Panc1 (cell line): Measurements from ENCODE around the gene NR2C1.

Experiments used
- SIN3A ChIP-seq: IDR thresholded peaks from 2 replicates; pipeline ENCODE4 v1.6.1; 2012; ENCODE audit warnings: low read depth, mild to moderate bottlenecking, low read length, moderate library complexity, borderline replicate concordance; ENCODE audit not compliant: insufficient read depth
- TCF7L2 ChIP-seq: IDR thresholded peaks from 2 replicates; pipeline ENCODE4 v1.6.1; 2011; ENCODE audit warnings: mild to moderate bottlenecking, low read depth, low read length, inconsistent platforms
- TF ChIP-seq, protein P1 (sequence below): fragments of 450-650 bp; IDR thresholded peaks from 2 replicates; pipeline ENCODE4 v1.5.1; 2017; ENCODE audit warnings: mild to moderate bottlenecking

DNA sequence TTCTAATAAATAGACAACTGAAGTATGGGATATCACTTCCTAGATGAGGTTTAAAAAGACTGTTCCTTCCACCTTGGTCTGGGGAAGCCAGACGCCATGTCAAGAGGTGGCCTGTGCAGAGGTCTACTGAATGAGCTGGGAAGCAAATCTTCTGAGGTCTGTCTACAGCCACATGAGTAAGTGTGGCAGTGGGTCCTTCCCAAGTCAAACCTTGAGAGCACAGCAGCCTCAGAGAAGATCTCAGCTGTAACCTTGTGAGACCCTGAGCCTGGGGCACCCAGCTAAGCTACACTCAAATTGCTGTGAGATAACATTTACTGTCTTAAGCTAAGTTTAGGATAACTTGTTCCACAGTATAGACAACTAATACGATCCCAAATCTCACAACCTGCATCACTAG lies 90.1 kb downstream of the NR2C1 start:
- no peak for TF ChIP-seq TCF7L2
- TF ChIP-seq, protein P1, sequence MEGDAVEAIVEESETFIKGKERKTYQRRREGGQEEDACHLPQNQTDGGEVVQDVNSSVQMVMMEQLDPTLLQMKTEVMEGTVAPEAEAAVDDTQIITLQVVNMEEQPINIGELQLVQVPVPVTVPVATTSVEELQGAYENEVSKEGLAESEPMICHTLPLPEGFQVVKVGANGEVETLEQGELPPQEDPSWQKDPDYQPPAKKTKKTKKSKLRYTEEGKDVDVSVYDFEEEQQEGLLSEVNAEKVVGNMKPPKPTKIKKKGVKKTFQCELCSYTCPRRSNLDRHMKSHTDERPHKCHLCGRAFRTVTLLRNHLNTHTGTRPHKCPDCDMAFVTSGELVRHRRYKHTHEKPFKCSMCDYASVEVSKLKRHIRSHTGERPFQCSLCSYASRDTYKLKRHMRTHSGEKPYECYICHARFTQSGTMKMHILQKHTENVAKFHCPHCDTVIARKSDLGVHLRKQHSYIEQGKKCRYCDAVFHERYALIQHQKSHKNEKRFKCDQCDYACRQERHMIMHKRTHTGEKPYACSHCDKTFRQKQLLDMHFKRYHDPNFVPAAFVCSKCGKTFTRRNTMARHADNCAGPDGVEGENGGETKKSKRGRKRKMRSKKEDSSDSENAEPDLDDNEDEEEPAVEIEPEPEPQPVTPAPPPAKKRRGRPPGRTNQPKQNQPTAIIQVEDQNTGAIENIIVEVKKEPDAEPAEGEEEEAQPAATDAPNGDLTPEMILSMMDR: no peak
- TF ChIP-seq SIN3A: no peak
